HepG2 (cell line): ENCODE results near the gene FGF19. TPM values are rescaled to one million over a fixed set of nuclear protein-coding genes. Genes with fewer than 3 reads are reported as not detected.

ENCODE experiments used
- AGO1 ChIP-seq: fragments of 200-400 bp; formaldehyde crosslinking; IDR thresholded peaks from 2 replicates; pipeline ENCODE4 v1.6.1; 2017; ENCODE audit warnings: mild to moderate bottlenecking, low read depth, low read length, moderate library complexity; ENCODE audit not compliant: poor library complexity, severe bottlenecking
- DMTF1 ChIP-seq: sonication (generic); formaldehyde crosslinking; IDR thresholded peaks from 2 replicates; pipeline ENCODE4 v1.4.0; 2020; ENCODE audit warnings: mild to moderate bottlenecking, missing genetic modification reagents
- EHMT2 ChIP-seq: fragments of 200-600 bp; sonication (generic); IDR thresholded peaks from 2 replicates; pipeline ENCODE4 v1.7.0; 2017; ENCODE audit warnings: antibody characterized with exemption, low read depth, low read length, borderline replicate concordance
- GATAD2A ChIP-seq: IDR thresholded peaks from 2 replicates; pipeline ENCODE4 v1.6.1; 2016
- HOXA3 ChIP-seq: sonication (generic); formaldehyde crosslinking; IDR thresholded peaks from 2 replicates; pipeline ENCODE4 v1.5.0; 2020; ENCODE audit warnings: missing genetic modification reagents
- KDM3A ChIP-seq: IDR thresholded peaks from 2 replicates; pipeline ENCODE4 v1.6.1; 2018; ENCODE audit warnings: low read depth, missing compliant biosample characterization
- LCORL ChIP-seq, 2 experiments: fragments of 450-650 bp in 1 of 2; sonication (generic) in 1 of 2; formaldehyde crosslinking in 1 of 2; IDR thresholded peaks; 2 replicates each; pipeline versions ENCODE4 v1.5.0 to v1.6.1; 2017 to 2020; ENCODE audit warnings: antibody characterized with exemption in 1 of 2, missing genetic modification reagents in 1 of 2
- MTA1 ChIP-seq: sonication (generic); formaldehyde crosslinking; IDR thresholded peaks from 2 replicates; pipeline ENCODE4 v1.4.0; 2020; ENCODE audit warnings: missing genetic modification reagents, mild to moderate bottlenecking, borderline replicate concordance
- MXD1 ChIP-seq: sonication (generic); formaldehyde crosslinking; IDR thresholded peaks from 2 replicates; pipeline ENCODE4 v1.4.0; 2020; ENCODE audit warnings: mild to moderate bottlenecking, missing genetic modification reagents
- NFE2L1 ChIP-seq: sonication (generic); formaldehyde crosslinking; IDR thresholded peaks from 2 replicates; pipeline ENCODE4 v1.4.0; 2020; ENCODE audit warnings: missing genetic modification reagents, mild to moderate bottlenecking, borderline replicate concordance
- NR2F2 ChIP-seq: IDR thresholded peaks from 2 replicates; pipeline ENCODE4 v1.6.1; 2012; ENCODE audit warnings: low read depth, inconsistent platforms, borderline replicate concordance
- SMARCC2 ChIP-seq: fragments of 450-650 bp; IDR thresholded peaks from 2 replicates; pipeline ENCODE4 v1.6.1; 2017; ENCODE audit warnings: antibody characterized with exemption, mild to moderate bottlenecking
- TBP ChIP-seq: sonication (generic); formaldehyde crosslinking; IDR thresholded peaks from 2 replicates; pipeline ENCODE4 v1.5.0; 2020; ENCODE audit warnings: missing genetic modification reagents
- ZFAT ChIP-seq: sonication (generic); formaldehyde crosslinking; conservative IDR thresholded peaks from 2 replicates; pipeline ENCODE4 v1.8.1; 2023; ENCODE audit warnings: missing genetic modification reagents, inconsistent platforms
- ZFP90 ChIP-seq: sonication (generic); formaldehyde crosslinking; IDR thresholded peaks from 2 replicates; pipeline ENCODE4 v1.8.0; 2022; ENCODE audit warnings: missing genetic modification reagents, mild to moderate bottlenecking, inconsistent platforms, borderline replicate concordance
- ZNF264 ChIP-seq: sonication (generic); formaldehyde crosslinking; IDR thresholded peaks from 2 replicates; pipeline ENCODE4 v1.4.0; 2020; ENCODE audit warnings: missing genetic modification reagents
- ZNF550 ChIP-seq: sonication (generic); formaldehyde crosslinking; IDR thresholded peaks from 2 replicates; pipeline ENCODE4 v1.4.0; 2020; ENCODE audit warnings: mild to moderate bottlenecking, missing genetic modification reagents, borderline replicate concordance
- ZNF567 ChIP-seq: sonication (generic); formaldehyde crosslinking; IDR thresholded peaks from 2 replicates; pipeline ENCODE4 v1.8.1; 2023; ENCODE audit warnings: mild to moderate bottlenecking, missing genetic modification reagents, borderline replicate concordance
- ZNF570 ChIP-seq: sonication (generic); formaldehyde crosslinking; IDR thresholded peaks from 2 replicates; pipeline ENCODE4 v1.4.0; 2020; ENCODE audit warnings: mild to moderate bottlenecking, missing genetic modification reagents, borderline replicate concordance
- ZNF572 ChIP-seq: sonication (generic); formaldehyde crosslinking; IDR thresholded peaks from 2 replicates; pipeline ENCODE4 v1.5.1; 2020; ENCODE audit warnings: mild to moderate bottlenecking, missing genetic modification reagents
- ZNF589 ChIP-seq: sonication (generic); formaldehyde crosslinking; conservative IDR thresholded peaks from 2 replicates; pipeline ENCODE4 v1.8.0; 2022; ENCODE audit warnings: mild to moderate bottlenecking, moderate library complexity, missing genetic modification reagents
- ZNF776 ChIP-seq: sonication (generic); formaldehyde crosslinking; IDR thresholded peaks from 2 replicates; pipeline ENCODE4 v1.4.0; 2020; ENCODE audit warnings: mild to moderate bottlenecking, missing genetic modification reagents
- polyA plus RNA-seq, 8 experiments: library from polyadenylated mRNA; depleted of rRNA in 3 of 8; stranded (reverse) in 7 of 8; unstranded in 1 of 8; fragments of >200 nt; fragmentation: Illumina TruSeq in 4 of 8; extraction: Trizol in 4 of 8; gene quantifications; 2 replicates each; pipeline versions ENCODE4 v1.2.1 to v1.2.3, GENCODE V29; 2011 to 2016; ENCODE audit warnings: low read depth in 4 of 8, missing spikeins in 1 of 8, mixed read lengths in 1 of 8; ENCODE audit not compliant: insufficient read depth in 1 of 8
- total RNA-seq, 5 experiments: library from RNA; depleted of rRNA; stranded (reverse); fragments of >200 nt; fragmentation: Illumina TruSeq; extraction: Trizol; gene quantifications; 2 replicates each; pipeline ENCODE4 v1.2.3, GENCODE V29; 2016; ENCODE audit warnings: low read depth in 1 of 5
- TF ChIP-seq, protein P1 (sequence below): sonication (generic); formaldehyde crosslinking; conservative IDR thresholded peaks from 2 replicates; pipeline ENCODE4 v1.4.0; 2020; ENCODE audit warnings: missing genetic modification reagents
- TF ChIP-seq, protein P2 (sequence below): sonication (generic); formaldehyde crosslinking; IDR thresholded peaks from 2 replicates; pipeline ENCODE4 v1.4.0; 2020; ENCODE audit warnings: missing genetic modification reagents, borderline replicate concordance

Gene FGF19
- total and polyA plus RNA-seq, 2 of the 13 experiments (the other 11 are each of a cell fraction or from before 2014, with no cell fraction given), result 0.07 TPM; not detected in 1

GRCh38 chr11:69657911-69658625, 45.8 kb downstream of the FGF19 start (continued):
- TF ChIP-seq, protein P1, sequence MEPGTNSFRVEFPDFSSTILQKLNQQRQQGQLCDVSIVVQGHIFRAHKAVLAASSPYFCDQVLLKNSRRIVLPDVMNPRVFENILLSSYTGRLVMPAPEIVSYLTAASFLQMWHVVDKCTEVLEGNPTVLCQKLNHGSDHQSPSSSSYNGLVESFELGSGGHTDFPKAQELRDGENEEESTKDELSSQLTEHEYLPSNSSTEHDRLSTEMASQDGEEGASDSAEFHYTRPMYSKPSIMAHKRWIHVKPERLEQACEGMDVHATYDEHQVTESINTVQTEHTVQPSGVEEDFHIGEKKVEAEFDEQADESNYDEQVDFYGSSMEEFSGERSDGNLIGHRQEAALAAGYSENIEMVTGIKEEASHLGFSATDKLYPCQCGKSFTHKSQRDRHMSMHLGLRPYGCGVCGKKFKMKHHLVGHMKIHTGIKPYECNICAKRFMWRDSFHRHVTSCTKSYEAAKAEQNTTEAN (CRISPR knock-in tag), result peak; percentile 73
- TF ChIP-seq ZNF570 (CRISPR knock-in tag) (no peak), EHMT2 (no peak), MXD1 (CRISPR knock-in tag) (peak; percentile 66; the same call in 1 of the 2 replicates), ZNF776 (no peak), ZNF550 (no peak), TBP (CRISPR knock-in tag) (no peak), SMARCC2 (no peak), AGO1 (no peak), NR2F2 (no peak), KDM3A (CRISPR knock-in tag) (peak; percentile 77; the same call in 1 of the 2 replicates), MTA1 (peak; percentile 97), NFE2L1 (CRISPR knock-in tag) (no peak), GATAD2A (CRISPR knock-in tag) (peak; percentile 97), ZFAT (no peak; the same call in 1 of the 2 replicates), ZNF589 (CRISPR knock-in tag) (0 out of 2 replicates have a peak, but pooled peaks have one; percentile 32), DMTF1 (CRISPR knock-in tag) (peak; percentile 84), ZFP90 (no peak; the same call in 1 of the 2 replicates), ZNF264 (CRISPR knock-in tag) (peak; percentile 78), HOXA3 (peak; percentile 70), ZNF567 (no peak), LCORL (IDR thresholded peaks at IDR 0.05) (no peak), LCORL (CRISPR knock-in tag; IDR thresholded peaks at IDR 0.05) (peak; percentile 97), ZNF572 (CRISPR knock-in tag) (no peak)
- TF ChIP-seq, protein P2, sequence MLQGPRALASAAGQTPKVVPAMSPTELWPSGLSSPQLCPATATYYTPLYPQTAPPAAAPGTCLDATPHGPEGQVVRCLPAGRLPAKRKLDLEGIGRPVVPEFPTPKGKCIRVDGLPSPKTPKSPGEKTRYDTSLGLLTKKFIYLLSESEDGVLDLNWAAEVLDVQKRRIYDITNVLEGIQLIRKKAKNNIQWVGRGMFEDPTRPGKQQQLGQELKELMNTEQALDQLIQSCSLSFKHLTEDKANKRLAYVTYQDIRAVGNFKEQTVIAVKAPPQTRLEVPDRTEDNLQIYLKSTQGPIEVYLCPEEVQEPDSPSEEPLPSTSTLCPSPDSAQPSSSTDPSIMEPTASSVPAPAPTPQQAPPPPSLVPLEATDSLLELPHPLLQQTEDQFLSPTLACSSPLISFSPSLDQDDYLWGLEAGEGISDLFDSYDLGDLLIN (CRISPR knock-in tag), result no peak
